ENCODE results near the gene REXO5.
"Not testable (repeated sequence)": the region's sequence is repeated elsewhere in the genome, so short reads cannot be mapped to it uniquely, and the experiment has no call there.

The REXO5 gene

DNA sequence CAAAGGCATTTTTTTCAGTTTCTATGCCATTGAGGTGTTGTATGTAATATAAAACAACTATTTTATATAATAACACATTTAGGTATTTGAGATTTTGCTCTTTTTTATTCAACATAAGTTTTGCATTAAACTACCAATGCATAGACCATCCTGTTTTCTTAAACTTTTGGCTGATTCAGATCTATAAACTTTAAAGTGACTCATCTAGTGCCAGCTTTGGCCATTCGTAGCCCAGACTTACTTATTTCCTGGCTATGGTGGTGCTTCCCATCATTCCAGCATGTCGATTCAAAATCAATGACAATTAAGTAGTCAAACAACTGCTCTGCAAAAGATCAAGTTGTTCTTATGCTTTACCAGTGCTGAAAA, 3.2 kb upstream of the REXO5 start:
- DNase-seq (ENCODE audit: low read depth in 2 of 2), result no peak

GRCh38 chr16:20803561-20804214, 2.6 kb upstream of the REXO5 start:
- no peak for DNase-seq (ENCODE audit: low read depth in 2 of 2)

DNA sequence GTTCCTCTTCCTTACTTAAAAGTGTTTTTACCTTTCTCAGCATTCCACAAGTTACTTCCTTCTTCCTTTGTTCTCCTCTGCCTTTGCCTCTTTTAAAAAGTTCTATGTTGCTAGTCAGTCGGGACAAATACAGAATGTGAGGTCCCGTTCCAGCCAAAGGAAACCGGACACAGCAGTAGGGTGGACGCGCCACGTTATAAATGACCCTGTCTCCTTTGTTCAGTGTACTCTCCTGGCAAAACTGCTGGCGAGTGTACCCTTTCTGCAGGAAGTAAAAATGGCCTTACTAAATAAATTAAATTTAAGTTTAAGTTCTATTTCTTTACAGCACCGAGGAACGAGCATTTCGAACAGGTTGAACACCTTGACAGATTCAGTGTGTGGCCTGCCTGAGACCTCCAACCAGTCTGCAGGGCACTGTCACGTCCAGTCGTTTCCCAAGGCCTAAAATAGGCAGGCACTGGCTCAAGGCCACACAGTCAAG, 601 bp upstream of the REXO5 start:
- not testable (repeated sequence) for DNase-seq (ENCODE audit: low read depth in 2 of 2)

GRCh38 chr16:20807862-20808261, 1.5 kb downstream of the REXO5 start:
- no peak for DNase-seq (ENCODE audit: low read depth in 2 of 2)

GRCh38 chr16:20811889-20812439, 5.6 kb downstream of the REXO5 start:
- no peak for DNase-seq (ENCODE audit: low read depth in 2 of 2)

GRCh38 chr16:20812510-20812909, 6.2 kb downstream of the REXO5 start:
- no peak for DNase-seq (ENCODE audit: low read depth in 2 of 2)

DNA sequence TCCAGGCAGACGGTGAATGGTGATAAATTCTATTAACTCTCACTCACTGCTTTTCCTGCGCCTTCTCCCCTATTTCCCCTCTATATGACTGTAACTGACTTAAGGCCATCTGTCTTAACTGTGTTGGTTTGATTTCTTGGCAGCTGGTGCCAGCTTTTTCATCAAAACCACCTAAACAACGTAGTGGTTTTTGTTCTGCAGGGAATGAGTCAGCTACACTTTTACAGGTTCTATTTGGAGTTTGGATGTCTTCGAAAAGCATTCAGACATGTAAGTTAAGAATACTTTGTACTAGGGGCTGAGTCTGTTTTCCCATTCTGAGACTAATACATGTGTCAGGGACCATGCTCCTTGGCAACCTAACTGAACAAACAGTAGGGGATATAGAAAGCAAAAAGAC, 8.5 kb downstream of the REXO5 start:
- DNase-seq (ENCODE audit: low read depth in 2 of 2), result no peak

GRCh38 chr16:20818929-20819585, 12.7 kb downstream of the REXO5 start:
- no peak for DNase-seq (ENCODE audit: low read depth in 2 of 2)

DNA sequence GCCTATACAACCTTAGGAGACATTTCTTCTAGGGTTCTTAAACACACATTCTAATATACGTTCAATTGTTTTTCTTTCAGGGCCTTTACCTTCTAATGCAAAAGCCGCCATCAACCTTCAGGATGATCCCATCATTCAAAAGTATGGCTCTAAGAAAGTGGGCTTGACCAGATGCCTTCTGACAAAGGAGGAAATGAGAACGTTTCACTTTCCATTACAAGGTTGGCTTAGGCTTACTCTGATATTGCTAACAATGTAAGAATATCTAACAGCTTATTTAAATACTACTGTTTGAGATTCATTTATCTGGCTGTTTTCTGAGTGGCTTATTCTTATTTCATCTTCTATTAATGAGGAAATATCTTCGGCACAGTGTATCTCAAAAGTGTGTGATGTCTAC, 15.4 kb downstream of the REXO5 start:
- DNase-seq (ENCODE audit: low read depth in 2 of 2), result no peak

DNA sequence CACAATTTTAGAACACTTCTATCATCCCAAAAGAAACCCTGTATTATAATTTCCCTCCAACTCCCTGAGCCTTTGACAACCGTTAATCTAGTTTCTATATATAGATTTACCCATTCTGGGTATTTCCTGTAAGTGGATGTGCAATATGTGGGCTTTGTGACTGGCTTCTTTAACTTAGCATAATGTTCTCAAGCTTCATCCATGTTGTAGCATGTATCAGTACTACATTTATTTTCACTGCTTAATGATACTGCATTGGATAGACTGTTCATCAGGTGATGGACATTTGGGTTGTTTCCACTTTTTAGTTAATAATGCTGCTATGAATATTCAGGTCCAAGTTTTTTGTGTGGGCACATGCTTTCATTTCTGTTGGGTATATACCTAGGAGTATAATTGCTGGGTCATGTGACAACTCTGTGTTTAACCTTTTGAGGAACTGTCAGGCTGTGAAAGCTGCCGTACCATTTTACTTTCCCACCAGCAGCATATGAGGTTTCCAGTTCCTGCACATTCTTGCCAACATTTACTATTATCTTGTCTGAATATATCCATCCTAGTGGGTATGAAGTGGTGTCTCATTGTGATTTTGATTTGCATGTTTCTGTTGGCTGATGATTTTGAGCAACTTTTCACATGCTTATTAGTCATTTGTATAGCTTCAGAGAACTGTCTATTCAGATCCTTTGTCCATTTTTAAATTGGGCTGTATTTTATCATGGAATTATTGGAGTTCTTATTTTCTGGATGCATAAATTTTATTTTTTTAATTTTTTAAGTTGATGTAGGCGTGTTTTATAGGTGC, 16.4 kb downstream of the REXO5 start:
- DNase-seq (ENCODE audit: low read depth in 2 of 2), result no peak

GRCh38 chr16:20826039-20826566, 19.8 kb downstream of the REXO5 start:
- no peak for DNase-seq (ENCODE audit: low read depth in 2 of 2)

DNA sequence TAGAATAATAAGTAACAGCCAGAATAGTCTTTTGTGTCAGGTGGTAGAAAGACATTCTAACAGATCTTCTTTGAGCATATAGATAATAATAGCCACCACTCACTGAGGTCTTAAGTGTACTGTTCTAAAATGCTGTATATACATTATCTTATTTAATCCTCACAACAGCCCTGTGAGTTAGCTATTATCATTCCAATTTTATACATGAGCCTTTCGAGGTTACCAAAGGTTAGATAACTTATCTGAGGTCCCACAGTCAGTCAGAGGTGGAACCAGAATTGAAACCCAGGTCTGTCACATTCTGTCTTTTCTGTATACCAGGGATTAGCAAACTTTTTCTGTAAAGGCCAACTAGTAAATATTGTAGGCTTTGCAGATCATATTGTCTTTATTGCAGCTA, 23.2 kb downstream of the REXO5 start:
- DNase-seq (ENCODE audit: low read depth in 2 of 2), result no peak

DNA sequence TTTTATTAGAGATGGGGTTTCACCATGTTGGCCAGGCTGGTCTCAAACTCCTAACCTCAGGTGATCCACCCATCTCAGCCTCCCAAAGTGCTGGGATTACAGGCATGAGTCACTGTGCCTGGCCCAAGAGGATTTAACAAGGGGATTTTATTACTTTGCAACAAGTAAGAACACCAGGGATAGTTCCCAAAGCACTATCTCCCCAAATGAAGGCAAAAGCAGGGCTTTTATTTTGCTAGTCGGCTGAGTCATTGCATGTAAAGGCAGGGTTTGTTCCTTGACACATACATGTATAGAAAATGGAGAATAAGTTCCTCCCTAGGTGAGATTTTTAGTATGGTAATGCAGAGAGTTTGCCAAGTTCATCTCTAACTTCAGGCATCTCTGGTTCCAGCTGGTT, 24.0 kb downstream of the REXO5 start:
- no peak for DNase-seq (ENCODE audit: low read depth in 2 of 2)

DNA sequence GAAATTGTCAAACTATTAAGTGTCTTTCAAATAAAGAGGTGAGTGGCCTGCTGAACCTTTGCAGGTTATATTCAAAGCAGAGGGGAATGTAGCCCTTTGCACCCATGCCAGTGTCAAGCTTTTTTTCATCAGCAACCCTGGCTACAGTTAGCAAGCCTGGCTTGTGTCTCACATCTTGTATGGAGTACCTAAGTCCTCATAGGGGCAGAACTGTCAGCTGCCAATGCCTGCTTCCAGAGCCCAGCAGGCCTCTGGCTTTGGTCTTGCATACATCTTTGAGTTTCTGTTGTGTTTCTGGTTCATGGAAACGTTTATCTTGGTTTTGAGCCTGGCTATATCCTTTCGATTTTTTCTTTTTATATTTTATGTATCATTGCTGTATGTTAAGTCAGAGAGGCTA, 26.8 kb downstream of the REXO5 start:
- DNase-seq (ENCODE audit: low read depth in 2 of 2), result no peak

- no peak for DNase-seq (ENCODE audit: low read depth in 2 of 2)
Observed at GRCh38 chr16:20838240-20838639, 31.9 kb downstream of the REXO5 start.

- DNase-seq (ENCODE audit: low read depth in 2 of 2), result no peak
Observed at GRCh38 chr16:20839504-20839903, 33.2 kb downstream of the REXO5 start.

GRCh38 chr16:20844054-20844453, 37.7 kb downstream of the REXO5 start:
- no peak for DNase-seq (ENCODE audit: low read depth in 2 of 2)

GRCh38 chr16:20844588-20844987, 38.3 kb downstream of the REXO5 start:
- DNase-seq (ENCODE audit: low read depth in 2 of 2), result no peak

- DNase-seq (ENCODE audit: low read depth in 2 of 2), result no peak
Observed at GRCh38 chr16:20846030-20846429, 39.7 kb downstream of the REXO5 start.

DNA sequence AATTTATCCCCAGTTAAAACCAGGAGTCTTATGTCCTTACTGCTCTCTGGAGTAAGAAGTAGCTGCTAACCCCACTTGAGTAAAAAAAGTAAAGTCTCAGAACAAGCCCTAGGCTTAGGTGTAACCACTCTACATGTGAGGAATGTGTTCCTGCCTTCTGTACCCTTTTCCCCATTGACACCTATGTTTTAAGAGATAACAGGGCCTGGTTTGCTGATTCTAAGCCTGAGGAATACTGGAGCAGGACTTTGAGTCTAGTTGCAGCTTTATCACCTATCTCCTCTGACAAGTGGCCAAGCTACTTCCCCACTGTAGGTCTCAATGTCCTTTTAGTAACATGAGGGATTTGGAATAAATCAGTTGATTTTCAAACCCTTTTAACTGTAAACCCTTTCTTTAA, 40.2 kb downstream of the REXO5 start:
- DNase-seq (ENCODE audit: low read depth in 2 of 2), result no peak

DNA sequence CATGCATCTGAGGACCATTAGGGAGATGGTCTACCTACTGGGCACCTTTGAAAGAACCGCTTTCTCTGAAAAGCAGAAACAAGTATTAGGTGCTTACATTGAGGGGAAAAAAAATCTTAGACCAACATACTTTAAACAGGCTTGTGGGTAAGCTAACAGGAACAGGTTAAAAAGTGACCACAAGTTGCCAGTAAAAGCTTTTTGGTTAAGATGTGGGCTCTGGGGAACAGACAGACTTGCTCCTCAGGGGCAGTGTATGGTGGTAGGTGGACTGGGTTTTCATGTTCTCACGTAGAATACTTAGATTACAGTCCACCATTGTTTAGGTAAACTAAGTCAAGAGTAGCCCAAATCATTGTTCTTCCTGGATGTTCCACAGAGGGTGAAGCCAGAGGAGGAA, 41.2 kb downstream of the REXO5 start:
- no peak for DNase-seq (ENCODE audit: low read depth in 2 of 2)

All from stimulated activated CD8-positive, alpha-beta memory T cell treated with anti-CD3 and anti-CD28 coated beads, Interleukin-2, amount 100 ng/mL, for 48 hours (primary cell).